GM21576 (cell line): ENCODE measurements around the gene OOSP1.
"Not testable (repeated sequence)": the region's sequence is repeated elsewhere in the genome, so short reads cannot be mapped to it uniquely, and the experiment has no call there.

Experiments used
- ATAC-seq: cut with Tn5 transposase; IDR thresholded peaks from one replicate; pipeline ENCODE4 v1.9.1; 2021; ENCODE audit warnings: mild to moderate bottlenecking, moderate library complexity; ENCODE audit not compliant: unreplicated experiment

OOSP1 gene

GRCh38 chr11:59960502-59961381, 22.5 kb downstream of the OOSP1 start:
- no peak for ATAC-seq

- ATAC-seq: no peak
Observed at GRCh38 chr11:59962107-59962482, 23.9 kb downstream of the OOSP1 start.

- ATAC-seq: no peak
Observed at GRCh38 chr11:59963733-59964132, 25.5 kb downstream of the OOSP1 start, which contains the start of gene OOSP4A. Gene OOSP4A, plus strand, starts transcription at chr11:59964033. Its CDS starts 0 bp downstream, at chr11:59964033.

- ATAC-seq: no peak
Observed at GRCh38 chr11:59965424-59965823, 27.2 kb downstream of the OOSP1 start.

- no peak for ATAC-seq
Observed at GRCh38 chr11:59966201-59966600, 28.0 kb downstream of the OOSP1 start.

GRCh38 chr11:59967677-59968394, 29.6 kb downstream of the OOSP1 start:
- ATAC-seq: no peak

GRCh38 chr11:59968395-59968783, 30.2 kb downstream of the OOSP1 start:
- no peak for ATAC-seq

- ATAC-seq: no peak
Observed at GRCh38 chr11:59973097-59973496, 34.9 kb downstream of the OOSP1 start.

GRCh38 chr11:59981106-59981770, 43.0 kb downstream of the OOSP1 start:
- ATAC-seq: no peak

GRCh38 chr11:59982037-59982436, 43.8 kb downstream of the OOSP1 start:
- not testable (repeated sequence) for ATAC-seq

- ATAC-seq: no peak
Observed at GRCh38 chr11:59983212-59983611, 45.0 kb downstream of the OOSP1 start.

- ATAC-seq: no peak
Observed at GRCh38 chr11:59984368-59984767, 46.1 kb downstream of the OOSP1 start.

- ATAC-seq: no peak
Observed at GRCh38 chr11:59990421-59990820, 52.2 kb downstream of the OOSP1 start.

- no peak for ATAC-seq
Observed at GRCh38 chr11:59992425-59992824, 54.2 kb downstream of the OOSP1 start.

- no peak for ATAC-seq
Observed at GRCh38 chr11:59997800-59998199, 59.6 kb downstream of the OOSP1 start.

- ATAC-seq: no peak
Observed at GRCh38 chr11:59999691-60000090, 61.5 kb downstream of the OOSP1 start.

- no peak for ATAC-seq
Observed at GRCh38 chr11:60003729-60004128, 65.5 kb downstream of the OOSP1 start.

- ATAC-seq: no peak
Observed at GRCh38 chr11:60005360-60005759, 67.1 kb downstream of the OOSP1 start.
